LNCaP clone FGC (cell line): ENCODE results near the gene SMYD1.

Experiments
- DNase-seq: peaks from one replicate; pipeline ENCODE4 v3.0.0-alpha.2; 2011; ENCODE audit warnings: low read depth
- H3K4me3 ChIP-seq: 2 replicates; pipeline ENCODE4 v1.5.1; 2011; ENCODE audit warnings: mild to moderate bottlenecking, low read depth, low read length, control low read depth
- CTCF ChIP-seq: IDR thresholded peaks from 2 replicates; pipeline ENCODE4 v1.5.1; 2012; ENCODE audit warnings: mild to moderate bottlenecking; ENCODE audit not compliant: control insufficient read depth, insufficient read depth; ENCODE audit errors: extremely low read depth

The SMYD1 gene

GRCh38 chr2:88116669-88117432 lies 49.2 kb downstream of the SMYD1 start:
- no peak for DNase-seq
- TF ChIP-seq CTCF: no peak
- H3K4me3 ChIP-seq: no peak overlapping the region

GRCh38 chr2:88117973-88118372 lies 50.3 kb downstream of the SMYD1 start:
- no peak for DNase-seq
- no peak for TF ChIP-seq CTCF
- no peak overlapping the region for H3K4me3 ChIP-seq

- H3K4me3 ChIP-seq: no peak overlapping the region
- DNase-seq: no peak
- no peak for TF ChIP-seq CTCF
Measured at GRCh38 chr2:88121678-88122077, 54.1 kb downstream of the SMYD1 start.

GRCh38 chr2:88122141-88122884 lies 54.7 kb downstream of the SMYD1 start:
- DNase-seq: no peak

GRCh38 chr2:88123164-88123974 lies 55.7 kb downstream of the SMYD1 start:
- no peak overlapping the region for H3K4me3 ChIP-seq
- TF ChIP-seq CTCF: no peak
- no peak for DNase-seq

More at GRCh38 chr2:88122141-88122884, 54.7 kb downstream of the SMYD1 start:
- no peak for TF ChIP-seq CTCF
- no peak overlapping the region for H3K4me3 ChIP-seq

- TF ChIP-seq CTCF: no peak
- H3K4me3 ChIP-seq: no peak overlapping the region
- DNase-seq: no peak
Measured at GRCh38 chr2:88123975-88124917, 56.6 kb downstream of the SMYD1 start.
